Nephron progenitor cell (in vitro differentiated cells): ENCODE data around the gene TAB2.

Experiments used
- DNase-seq: peaks from one replicate; pipeline ENCODE4 v3.0.0; 2021
- H3K27ac Mint-ChIP-seq: 2 replicates; pipeline ENCODE4 v1.8.0; 2021; ENCODE audit warnings: mild to moderate bottlenecking, moderate library complexity, mixed read lengths
- H3K27me3 Mint-ChIP-seq: 2 replicates; pipeline ENCODE4 v1.8.0; 2021; ENCODE audit warnings: mild to moderate bottlenecking, low read depth, mixed read lengths; ENCODE audit not compliant: poor library complexity
- H3K36me3 Mint-ChIP-seq: 2 replicates; pipeline ENCODE4 v1.8.0; 2021; ENCODE audit warnings: low read depth, mixed read lengths
- H3K4me1 Mint-ChIP-seq: 2 replicates; pipeline ENCODE4 v1.8.0; 2021; ENCODE audit warnings: mixed read lengths
- H3K4me3 Mint-ChIP-seq: 2 replicates; pipeline ENCODE4 v1.8.0; 2021; ENCODE audit warnings: mild to moderate bottlenecking, moderate library complexity, mixed read lengths
- H3K9me3 Mint-ChIP-seq: 2 replicates; pipeline ENCODE4 v1.8.0; 2021; ENCODE audit warnings: mild to moderate bottlenecking, moderate library complexity, mixed read lengths
- TF ChIP-seq, protein P1 (sequence below): fragments of 200-600 bp; sonication (generic); IDR thresholded peaks from 2 replicates; pipeline ENCODE4 v1.5.0; 2021; ENCODE audit warnings: antibody characterized with exemption

TAB2 gene

DNA sequence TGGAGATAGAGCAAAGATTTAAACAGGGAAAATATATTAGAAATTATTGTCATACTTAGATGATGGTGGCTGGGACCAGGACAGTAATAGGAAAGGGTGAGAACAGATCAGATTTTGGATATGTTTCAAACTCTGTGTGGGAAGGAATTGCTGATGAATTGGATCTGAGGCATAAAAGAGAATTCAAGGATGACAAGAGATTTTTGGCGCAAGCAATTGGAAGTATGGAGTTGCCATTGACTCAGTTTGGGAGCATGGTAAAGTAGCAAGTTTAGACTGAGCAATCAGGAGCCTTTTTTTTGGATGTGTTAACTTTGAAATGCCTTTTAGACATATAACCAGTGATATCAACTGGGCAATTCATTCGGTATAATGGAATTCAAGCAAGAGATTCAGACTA is 14.4 kb downstream of the TAB2 start:
- Mint-ChIP-seq H3K9me3 (no peaks in the 10 kb centered on the region), H3K4me1 (peaks cover 49% of the 10 kb centered on the region), H3K36me3 (peaks cover 8% of the 10 kb centered on the region), H3K27me3 (no peaks in the 10 kb centered on the region), H3K27ac (peak overlapping the region; percentile 2), H3K4me3 (no peak overlapping the region)
- TF ChIP-seq, protein P1, sequence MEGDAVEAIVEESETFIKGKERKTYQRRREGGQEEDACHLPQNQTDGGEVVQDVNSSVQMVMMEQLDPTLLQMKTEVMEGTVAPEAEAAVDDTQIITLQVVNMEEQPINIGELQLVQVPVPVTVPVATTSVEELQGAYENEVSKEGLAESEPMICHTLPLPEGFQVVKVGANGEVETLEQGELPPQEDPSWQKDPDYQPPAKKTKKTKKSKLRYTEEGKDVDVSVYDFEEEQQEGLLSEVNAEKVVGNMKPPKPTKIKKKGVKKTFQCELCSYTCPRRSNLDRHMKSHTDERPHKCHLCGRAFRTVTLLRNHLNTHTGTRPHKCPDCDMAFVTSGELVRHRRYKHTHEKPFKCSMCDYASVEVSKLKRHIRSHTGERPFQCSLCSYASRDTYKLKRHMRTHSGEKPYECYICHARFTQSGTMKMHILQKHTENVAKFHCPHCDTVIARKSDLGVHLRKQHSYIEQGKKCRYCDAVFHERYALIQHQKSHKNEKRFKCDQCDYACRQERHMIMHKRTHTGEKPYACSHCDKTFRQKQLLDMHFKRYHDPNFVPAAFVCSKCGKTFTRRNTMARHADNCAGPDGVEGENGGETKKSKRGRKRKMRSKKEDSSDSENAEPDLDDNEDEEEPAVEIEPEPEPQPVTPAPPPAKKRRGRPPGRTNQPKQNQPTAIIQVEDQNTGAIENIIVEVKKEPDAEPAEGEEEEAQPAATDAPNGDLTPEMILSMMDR: no peak
- DNase-seq: no peak

DNA sequence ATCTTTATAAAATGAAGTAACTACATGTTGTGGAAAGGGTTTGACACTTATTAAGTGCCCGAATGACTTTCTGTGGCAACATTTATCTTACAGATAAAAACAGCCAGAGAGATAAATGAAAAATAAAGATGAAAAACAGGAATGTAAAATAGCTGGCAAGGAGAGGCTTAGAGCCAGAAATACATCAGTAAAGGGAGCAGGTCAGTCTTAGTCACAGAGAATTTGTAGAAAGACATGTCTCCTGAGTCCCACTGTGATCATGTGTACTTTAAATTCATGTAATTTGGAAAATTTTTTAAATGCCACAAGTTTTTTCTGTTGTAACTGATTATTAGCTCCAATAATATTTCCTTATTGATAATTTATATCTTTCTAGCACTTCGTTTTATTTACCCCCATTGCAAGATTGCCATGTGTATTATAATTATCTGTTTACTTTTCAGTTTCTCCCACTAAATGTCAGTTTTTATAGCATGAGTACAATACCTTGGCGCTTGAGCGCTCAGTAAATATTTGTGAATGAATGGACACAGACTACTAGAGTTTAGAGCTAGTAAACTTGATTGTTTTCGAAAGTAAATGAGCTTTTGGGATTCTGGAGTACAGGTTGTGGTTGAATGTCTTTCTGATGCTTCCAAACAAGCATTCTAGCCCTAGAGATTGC is 15.2 kb downstream of the TAB2 start:
- Mint-ChIP-seq H3K4me1 (peaks cover 50% of the 10 kb centered on the region), H3K36me3 (peaks cover 8% of the 10 kb centered on the region), H3K27ac (peak overlapping the region; percentile 34), H3K4me3 (no peak overlapping the region), H3K27me3 (no peaks in the 10 kb centered on the region), H3K9me3 (no peaks in the 10 kb centered on the region)
- no peak for DNase-seq
- TF ChIP-seq, protein P1: no peak

DNA sequence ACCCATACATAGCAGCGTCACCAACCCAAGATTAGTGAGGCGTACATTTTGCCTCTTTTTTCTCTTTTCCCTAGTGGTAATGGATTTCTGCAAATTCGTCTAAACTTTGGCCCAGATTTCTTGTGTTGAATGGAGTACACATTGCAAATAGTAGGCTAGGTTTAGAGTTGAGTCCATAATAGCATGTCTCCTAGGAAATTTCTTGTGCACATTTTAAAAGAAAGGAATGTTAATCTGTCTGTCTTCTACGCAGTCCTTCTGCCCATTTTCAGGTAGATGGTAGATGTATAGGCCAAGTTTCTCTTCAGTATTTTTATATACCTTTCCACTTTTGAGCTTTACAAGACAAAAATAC is 15.7 kb downstream of the TAB2 start:
- Mint-ChIP-seq H3K4me1 (peaks cover 50% of the 10 kb centered on the region), H3K9me3 (no peaks in the 10 kb centered on the region), H3K4me3 (no peak overlapping the region), H3K36me3 (peaks cover 11% of the 10 kb centered on the region), H3K27ac (peak overlapping the region; percentile 6), H3K27me3 (no peaks in the 10 kb centered on the region)
- TF ChIP-seq, protein P1: no peak
- DNase-seq: no peak

DNA sequence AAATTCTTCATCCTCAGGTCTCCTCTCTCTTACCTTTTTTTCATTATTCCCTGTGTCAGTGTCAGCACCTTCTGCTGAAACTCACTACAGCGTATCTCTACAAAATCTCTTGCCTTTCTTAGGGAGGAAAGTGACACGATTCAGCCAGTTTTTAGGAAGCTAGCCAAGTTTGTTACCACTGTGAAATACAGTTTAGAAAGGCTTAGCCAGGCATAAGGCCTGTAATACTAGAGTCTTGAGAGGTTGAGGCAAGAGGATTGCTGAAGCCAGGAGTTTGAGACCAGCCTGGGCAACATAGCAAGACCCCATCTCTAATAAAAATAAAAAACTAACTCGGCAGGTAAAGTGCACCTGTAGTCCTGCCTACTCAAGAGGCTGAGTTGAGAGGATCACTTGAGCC is 16.7 kb downstream of the TAB2 start:
- Mint-ChIP-seq H3K36me3 (peaks cover 12% of the 10 kb centered on the region), H3K27me3 (no peaks in the 10 kb centered on the region), H3K27ac (peak overlapping the region; percentile 86), H3K4me1 (peaks cover 50% of the 10 kb centered on the region), H3K9me3 (no peaks in the 10 kb centered on the region), H3K4me3 (no peak overlapping the region)
- TF ChIP-seq, protein P1: no peak
- DNase-seq: no peak

DNA sequence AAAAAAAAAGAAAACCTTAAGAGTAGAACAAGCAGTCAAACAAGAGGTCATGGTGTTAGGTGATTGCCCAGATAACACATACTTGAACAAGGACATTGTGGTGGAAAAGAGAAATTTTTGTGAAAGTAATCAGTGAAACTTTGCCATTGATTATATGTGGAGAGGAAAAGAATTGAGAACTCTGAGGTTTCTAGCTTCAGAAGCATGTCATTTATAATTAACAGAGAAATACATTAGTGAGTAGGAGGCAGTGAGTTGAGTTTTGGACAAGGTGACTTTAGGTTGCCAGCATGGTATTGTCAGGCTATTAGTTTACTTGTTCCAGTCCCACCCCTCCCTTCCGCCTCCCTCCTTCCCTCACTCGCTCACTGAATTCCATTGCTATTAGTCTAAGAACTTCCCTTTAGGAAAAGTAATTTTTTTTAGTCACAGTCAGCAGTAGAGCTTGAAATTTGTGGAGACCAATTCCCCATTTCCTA is 17.2 kb downstream of the TAB2 start:
- TF ChIP-seq, protein P1: no peak
- no peak overlapping the region for H3K4me3 Mint-ChIP-seq
- peak overlapping the region; percentile 86 for H3K27ac Mint-ChIP-seq
- peaks cover 11% of the 10 kb centered on the region for H3K36me3 Mint-ChIP-seq
- peaks cover 50% of the 10 kb centered on the region for H3K4me1 Mint-ChIP-seq
- H3K9me3 Mint-ChIP-seq: no peaks in the 10 kb centered on the region
- H3K27me3 Mint-ChIP-seq: no peaks in the 10 kb centered on the region
- no peak for DNase-seq
